ENCODE measurements around the gene WNT9A.

GRCh38 chr1:227921461-227922185 is 26.1 kb downstream of the WNT9A start:
- TF ChIP-seq CTCF (IDR thresholded peaks at IDR 0.05): no peak
- no peak for TF ChIP-seq POLR2A (IDR thresholded peaks at IDR 0.05)
